ENCODE measurements around the gene BMF. TPM values are rescaled to one million over a fixed set of nuclear protein-coding genes. Genes with fewer than 3 reads are reported as not detected.

BMF gene
- total and polyA plus RNA-seq, 4 donors, result 8.8 to 42.5 (median 11.1) TPM

DNA sequence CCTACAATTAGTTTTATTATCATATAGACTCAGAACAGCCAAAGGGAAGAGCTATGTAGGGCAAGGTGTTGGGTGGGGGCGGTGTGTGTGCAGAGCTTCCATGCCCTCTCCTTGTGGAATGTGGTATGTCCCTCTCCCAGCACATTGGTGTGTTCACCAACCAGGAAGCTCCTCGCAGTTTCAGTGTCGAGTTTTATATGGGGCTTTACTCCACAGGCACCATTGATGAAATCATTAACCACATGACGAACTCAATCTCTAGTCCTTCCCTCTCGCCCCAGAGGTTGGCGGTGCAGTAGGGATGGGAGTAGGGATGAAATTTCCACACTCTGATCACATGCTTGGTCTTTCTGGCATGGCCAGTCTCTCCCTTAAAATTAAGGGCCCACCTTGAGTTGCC is 56.1 kb downstream of the BMF start:
- Histone ChIP-seq H3K27ac (ENCODE audit: low read depth in 1 of 2, low read length in 1 of 2) (no peak overlapping the region), H3K27me3 (ENCODE audit: control insufficient read depth in 3 of 3, insufficient read depth in 3 of 3, low read length in 2 of 3) (no peaks in the 10 kb centered on the region), H3K4me3 (no peak overlapping the region), H3K4me1 (ENCODE audit: control insufficient read depth in 5 of 5, insufficient read depth in 5 of 5, low read length in 5 of 5) (peaks cover 0 to 28% (median 9%) of the 10 kb centered on the region in 5 donors), H3K9ac (ENCODE audit: insufficient read depth in 1 of 2, low read length in 2 of 2) (no peak overlapping the region), H3K9me3 (ENCODE audit: control insufficient read depth in 4 of 4, insufficient read depth in 3 of 4, low read length in 3 of 4) (no peaks in the 10 kb centered on the region), H3K36me3 (ENCODE audit: control insufficient read depth in 4 of 4, insufficient read depth in 4 of 4, low read length in 4 of 4) (no peaks in the 10 kb centered on the region)
- ATAC-seq (ENCODE audit: insufficient read depth, low FRiP score) (no peak), DNase-seq (no peak)
- WGBS, 2 donors, result 55 to 64% methylated on average over 6 of the region's 6 CpGs
- TF ChIP-seq, protein P1, sequence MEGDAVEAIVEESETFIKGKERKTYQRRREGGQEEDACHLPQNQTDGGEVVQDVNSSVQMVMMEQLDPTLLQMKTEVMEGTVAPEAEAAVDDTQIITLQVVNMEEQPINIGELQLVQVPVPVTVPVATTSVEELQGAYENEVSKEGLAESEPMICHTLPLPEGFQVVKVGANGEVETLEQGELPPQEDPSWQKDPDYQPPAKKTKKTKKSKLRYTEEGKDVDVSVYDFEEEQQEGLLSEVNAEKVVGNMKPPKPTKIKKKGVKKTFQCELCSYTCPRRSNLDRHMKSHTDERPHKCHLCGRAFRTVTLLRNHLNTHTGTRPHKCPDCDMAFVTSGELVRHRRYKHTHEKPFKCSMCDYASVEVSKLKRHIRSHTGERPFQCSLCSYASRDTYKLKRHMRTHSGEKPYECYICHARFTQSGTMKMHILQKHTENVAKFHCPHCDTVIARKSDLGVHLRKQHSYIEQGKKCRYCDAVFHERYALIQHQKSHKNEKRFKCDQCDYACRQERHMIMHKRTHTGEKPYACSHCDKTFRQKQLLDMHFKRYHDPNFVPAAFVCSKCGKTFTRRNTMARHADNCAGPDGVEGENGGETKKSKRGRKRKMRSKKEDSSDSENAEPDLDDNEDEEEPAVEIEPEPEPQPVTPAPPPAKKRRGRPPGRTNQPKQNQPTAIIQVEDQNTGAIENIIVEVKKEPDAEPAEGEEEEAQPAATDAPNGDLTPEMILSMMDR (IDR thresholded peaks at IDR 0.05; ENCODE audit: control extremely low read depth, extremely low read depth), result no peak

DNA sequence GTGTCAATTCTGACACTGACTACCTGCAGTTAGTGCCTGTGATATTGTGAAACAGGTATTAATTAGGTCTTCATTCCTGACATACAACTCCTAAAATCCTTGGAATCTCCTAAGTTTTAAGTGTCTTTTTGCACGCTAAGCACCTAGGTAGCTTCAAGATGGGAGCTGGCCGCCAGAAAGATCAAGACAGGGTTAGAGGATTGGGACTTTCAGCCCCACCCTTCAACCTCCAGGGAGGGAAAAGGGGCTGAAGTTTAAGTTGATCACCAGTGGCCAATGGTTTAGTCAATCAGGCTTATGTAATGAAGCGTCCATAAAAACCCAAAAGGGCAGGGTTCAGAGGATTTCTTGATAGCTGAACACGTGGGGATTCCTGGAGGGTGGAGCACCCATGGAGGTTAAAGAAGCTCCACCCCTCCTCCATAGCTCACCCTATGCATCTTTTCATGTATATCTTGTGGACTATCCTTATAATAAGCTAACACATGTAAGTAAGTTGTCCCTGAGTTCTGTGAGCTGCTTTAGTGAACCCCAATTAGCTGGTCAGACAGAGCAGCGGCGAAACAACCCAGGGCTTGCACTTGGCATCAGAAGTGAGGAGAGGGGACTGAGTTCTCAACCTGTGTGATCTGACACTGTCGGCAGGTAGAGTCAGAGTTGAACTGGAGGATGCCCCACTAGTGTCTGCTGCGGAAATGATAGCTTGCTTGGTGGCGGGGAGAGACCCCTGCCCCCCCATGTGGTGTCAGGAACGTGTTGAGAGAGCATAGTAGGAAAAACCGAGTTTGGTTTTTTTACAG is 56.9 kb downstream of the BMF start:
- H3K27ac ChIP-seq (ENCODE audit: low read depth in 1 of 2, low read length in 1 of 2), result no peak overlapping the region
- no peak overlapping the region for H3K9ac ChIP-seq (ENCODE audit: insufficient read depth in 1 of 2, low read length in 2 of 2)
- H3K4me3 ChIP-seq, result no peak overlapping the region
- peaks cover 0 to 35% (median 15%) of the 10 kb centered on the region in 5 donors for H3K4me1 ChIP-seq (ENCODE audit: control insufficient read depth in 5 of 5, insufficient read depth in 5 of 5, low read length in 5 of 5)
- H3K9me3 ChIP-seq (ENCODE audit: control insufficient read depth in 4 of 4, insufficient read depth in 3 of 4, low read length in 3 of 4), result no peaks in the 10 kb centered on the region
- DNase-seq (no peak), ATAC-seq (ENCODE audit: insufficient read depth, low FRiP score) (no peak)
- 91 to 94% methylated on average over 11 of the region's 11 CpGs for WGBS, 2 donors
- no peaks in the 10 kb centered on the region for H3K27me3 ChIP-seq (ENCODE audit: control insufficient read depth in 3 of 3, insufficient read depth in 3 of 3, low read length in 2 of 3)
- H3K36me3 ChIP-seq (ENCODE audit: control insufficient read depth in 4 of 4, insufficient read depth in 4 of 4, low read length in 4 of 4), result no peaks in the 10 kb centered on the region
- TF ChIP-seq, protein P1 (IDR thresholded peaks at IDR 0.05; ENCODE audit: control extremely low read depth, extremely low read depth), result no peak

DNA sequence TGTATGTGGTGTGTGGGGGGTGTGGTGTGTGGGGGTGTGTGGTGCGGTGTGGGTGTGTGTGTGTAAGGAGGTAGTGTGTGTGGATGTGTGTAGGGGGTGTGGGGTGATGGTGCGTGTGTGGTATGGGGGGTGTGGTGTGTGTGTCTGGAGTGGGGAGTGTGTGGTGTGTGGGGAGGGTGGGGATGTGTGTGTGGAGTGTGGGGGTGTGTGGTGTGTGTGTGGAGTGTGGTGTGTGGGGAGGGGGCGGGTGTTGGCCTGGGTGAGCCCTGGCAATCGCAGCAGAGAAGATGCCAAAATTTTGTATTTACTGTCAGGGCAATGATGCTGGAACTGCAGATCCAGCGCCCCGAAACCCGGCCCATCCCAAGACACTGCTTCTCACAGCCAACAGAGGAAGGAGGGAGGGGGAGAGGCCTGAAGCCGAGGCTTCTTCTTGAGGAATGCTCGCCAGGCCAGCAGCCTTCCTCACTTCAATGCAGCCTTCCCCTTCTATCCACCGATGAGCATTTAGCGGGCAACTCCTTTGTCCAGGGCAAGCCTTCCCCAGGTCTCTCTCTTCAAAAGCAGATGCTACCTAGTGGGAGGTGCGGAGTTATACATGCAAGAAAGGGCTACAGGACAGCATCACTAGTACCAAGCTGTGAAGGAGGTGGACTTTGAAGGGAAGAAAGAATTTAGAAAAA is 57.8 kb downstream of the BMF start:
- H3K9me3 ChIP-seq (ENCODE audit: control insufficient read depth in 4 of 4, insufficient read depth in 3 of 4, low read length in 3 of 4), result no peaks in the 10 kb centered on the region
- 65 to 79% methylated on average over 12 of the region's 12 CpGs for WGBS, 2 donors
- no peaks in the 10 kb centered on the region for H3K27me3 ChIP-seq (ENCODE audit: control insufficient read depth in 3 of 3, insufficient read depth in 3 of 3, low read length in 2 of 3)
- no peak for ATAC-seq (ENCODE audit: insufficient read depth, low FRiP score)
- no peak overlapping the region for H3K4me3 ChIP-seq
- H3K27ac ChIP-seq (ENCODE audit: low read depth in 1 of 2, low read length in 1 of 2), result no peak overlapping the region
- TF ChIP-seq, protein P1 (IDR thresholded peaks at IDR 0.05; ENCODE audit: control extremely low read depth, extremely low read depth), result no peak
- no peaks in the 10 kb centered on the region for H3K36me3 ChIP-seq (ENCODE audit: control insufficient read depth in 4 of 4, insufficient read depth in 4 of 4, low read length in 4 of 4)
- peak; percentile 73 to 82 (median 74) for DNase-seq
- no peak overlapping the region for H3K9ac ChIP-seq (ENCODE audit: insufficient read depth in 1 of 2, low read length in 2 of 2)
- peaks cover 5 to 34% (median 17%) of the 10 kb centered on the region in 5 donors for H3K4me1 ChIP-seq (ENCODE audit: control insufficient read depth in 5 of 5, insufficient read depth in 5 of 5, low read length in 5 of 5)
